Activated CD4-positive, alpha-beta T cell treated with anti-CD3 and anti-CD28 coated beads, Interleukin-2, amount 10 ng/mL, durations not matched to agents 7 days and 5 days (primary cell): ENCODE data around the gene PDZD2. TPM values are rescaled to one million over a fixed set of nuclear protein-coding genes. Genes with fewer than 3 reads are reported as not detected.

Experiments used
- CTCF ChIA-PET: fragments of 350-600 bp; sonication (Branson Sonifier 250); formaldehyde crosslinking; loops from one replicate; lab custom pipeline; 2021; ENCODE audit warnings: antibody characterized with exemption; lab: Charles Lee
- POLR2A ChIA-PET: fragments of 350-600 bp; sonication (Branson Sonifier 250); formaldehyde crosslinking; loops from one replicate; lab custom pipeline; 2021; ENCODE audit warnings: antibody characterized with exemption; lab: Charles Lee
- DNase-seq: peaks from one replicate; pipeline ENCODE4 v3.0.0-alpha.2; 2020
- H3K27ac Mint-ChIP-seq: one replicate; pipeline ENCODE4 v1.8.0; 2021; ENCODE audit warnings: mild to moderate bottlenecking, moderate library complexity, mixed read lengths
- H3K27me3 Mint-ChIP-seq: one replicate; pipeline ENCODE4 v1.8.0; 2021; ENCODE audit warnings: mixed read lengths
- H3K36me3 Mint-ChIP-seq: one replicate; pipeline ENCODE4 v1.8.0; 2021; ENCODE audit warnings: low read depth, mixed read lengths
- H3K4me1 Mint-ChIP-seq: one replicate; pipeline ENCODE4 v1.8.0; 2021; ENCODE audit warnings: mixed read lengths
- H3K4me3 Mint-ChIP-seq: one replicate; pipeline ENCODE4 v1.8.0; 2021; ENCODE audit warnings: mild to moderate bottlenecking, moderate library complexity, mixed read lengths
- H3K9me3 Mint-ChIP-seq: one replicate; pipeline ENCODE4 v1.8.0; 2021; ENCODE audit warnings: mixed read lengths
- total RNA-seq, 2 experiments: library from RNA; stranded (reverse); gene quantifications; one replicate each; pipeline ENCODE4 v1.2.3, GENCODE V29; 2021

Gene PDZD2
- total RNA-seq, 2 experiments from 2014 or later: not detected

GRCh38 chr5:31898036-31898632 is 259.2 kb downstream of the PDZD2 start:
- no peaks in the 10 kb centered on the region for H3K9me3 Mint-ChIP-seq
- ChIA-PET CTCF (interaction anchor here (0.6 to 1.1 kb wide), 2 partner anchors 14 to 90 kb away, joined by 3 read pairs; no protein-coding TSS in a partner anchor), POLR2A (no interaction called here)
- no peaks in the 10 kb centered on the region for H3K36me3 Mint-ChIP-seq
- no peak overlapping the region for H3K4me3 Mint-ChIP-seq
- no peak for DNase-seq
- no peak overlapping the region for H3K27ac Mint-ChIP-seq
- no peaks in the 10 kb centered on the region for H3K27me3 Mint-ChIP-seq
- no peaks in the 10 kb centered on the region for H3K4me1 Mint-ChIP-seq

- no peaks in the 10 kb centered on the region for H3K27me3 Mint-ChIP-seq
- H3K4me1 Mint-ChIP-seq: no peaks in the 10 kb centered on the region
- POLR2A ChIA-PET: no interaction called here
- peaks cover 3% of the 10 kb centered on the region for H3K9me3 Mint-ChIP-seq
- DNase-seq: no peak
- CTCF ChIA-PET: no interaction called here
- H3K36me3 Mint-ChIP-seq: no peaks in the 10 kb centered on the region
- H3K27ac Mint-ChIP-seq: no peak overlapping the region
- no peak overlapping the region for H3K4me3 Mint-ChIP-seq
Measured at GRCh38 chr5:31900296-31900865, 261.4 kb downstream of the PDZD2 start.

GRCh38 chr5:31901807-31902530 is 263.0 kb downstream of the PDZD2 start:
- Mint-ChIP-seq H3K27me3 (no peaks in the 10 kb centered on the region), H3K9me3 (peaks cover 3% of the 10 kb centered on the region), H3K4me3 (no peak overlapping the region), H3K36me3 (no peaks in the 10 kb centered on the region), H3K27ac (no peak overlapping the region), H3K4me1 (no peaks in the 10 kb centered on the region)
- ChIA-PET POLR2A (no interaction called here), CTCF (no interaction called here)
- DNase-seq: no peak

GRCh38 chr5:31908396-31908795 is 269.5 kb downstream of the PDZD2 start:
- no peak for DNase-seq
- Mint-ChIP-seq H3K9me3 (peaks cover 5% of the 10 kb centered on the region), H3K36me3 (no peaks in the 10 kb centered on the region), H3K4me1 (no peaks in the 10 kb centered on the region), H3K27ac (no peak overlapping the region), H3K4me3 (no peak overlapping the region), H3K27me3 (no peaks in the 10 kb centered on the region)
- CTCF ChIA-PET: no interaction called here
- POLR2A ChIA-PET: no interaction called here

- POLR2A ChIA-PET: no interaction called here
- CTCF ChIA-PET: no interaction called here
- Mint-ChIP-seq H3K27ac (no peak overlapping the region), H3K4me3 (no peak overlapping the region), H3K27me3 (no peaks in the 10 kb centered on the region), H3K36me3 (no peaks in the 10 kb centered on the region), H3K4me1 (no peaks in the 10 kb centered on the region), H3K9me3 (peaks cover 5% of the 10 kb centered on the region)
- no peak for DNase-seq
Measured at GRCh38 chr5:31909073-31909472, 270.1 kb downstream of the PDZD2 start.

GRCh38 chr5:31911291-31912265 is 272.6 kb downstream of the PDZD2 start:
- POLR2A ChIA-PET: no interaction called here
- DNase-seq: no peak
- Mint-ChIP-seq H3K4me1 (no peaks in the 10 kb centered on the region), H3K9me3 (peaks cover 2% of the 10 kb centered on the region), H3K4me3 (no peak overlapping the region), H3K36me3 (no peaks in the 10 kb centered on the region), H3K27me3 (no peaks in the 10 kb centered on the region), H3K27ac (no peak overlapping the region)
- CTCF ChIA-PET: interaction anchor here (1.1 kb wide), 1 partner anchor 13 kb away, joined by 3 read pairs; no protein-coding TSS in a partner anchor

GRCh38 chr5:31913808-31914207 is 274.9 kb downstream of the PDZD2 start:
- Mint-ChIP-seq H3K27ac (no peak overlapping the region), H3K4me1 (no peaks in the 10 kb centered on the region), H3K9me3 (peaks cover 2% of the 10 kb centered on the region), H3K36me3 (no peaks in the 10 kb centered on the region), H3K4me3 (no peak overlapping the region), H3K27me3 (no peaks in the 10 kb centered on the region)
- DNase-seq: no peak
- CTCF ChIA-PET: no interaction called here
- POLR2A ChIA-PET: no interaction called here

- no peaks in the 10 kb centered on the region for H3K27me3 Mint-ChIP-seq
- no peaks in the 10 kb centered on the region for H3K9me3 Mint-ChIP-seq
- DNase-seq: no peak
- POLR2A ChIA-PET: no interaction called here
- no peaks in the 10 kb centered on the region for H3K36me3 Mint-ChIP-seq
- CTCF ChIA-PET: no interaction called here
- H3K4me3 Mint-ChIP-seq: no peak overlapping the region
- H3K4me1 Mint-ChIP-seq: no peaks in the 10 kb centered on the region
- H3K27ac Mint-ChIP-seq: no peak overlapping the region
Measured at GRCh38 chr5:31916327-31916726, 277.4 kb downstream of the PDZD2 start.

GRCh38 chr5:31918739-31919138 is 279.8 kb downstream of the PDZD2 start:
- ChIA-PET CTCF (no interaction called here), POLR2A (no interaction called here)
- Mint-ChIP-seq H3K27ac (no peak overlapping the region), H3K4me3 (no peak overlapping the region), H3K36me3 (no peaks in the 10 kb centered on the region), H3K27me3 (no peaks in the 10 kb centered on the region), H3K9me3 (no peaks in the 10 kb centered on the region), H3K4me1 (no peaks in the 10 kb centered on the region)
- no peak for DNase-seq

GRCh38 chr5:31921852-31922305 is 282.9 kb downstream of the PDZD2 start:
- no peaks in the 10 kb centered on the region for H3K9me3 Mint-ChIP-seq
- H3K27me3 Mint-ChIP-seq: no peaks in the 10 kb centered on the region
- no peak overlapping the region for H3K4me3 Mint-ChIP-seq
- POLR2A ChIA-PET: no interaction called here
- DNase-seq: no peak
- no peaks in the 10 kb centered on the region for H3K36me3 Mint-ChIP-seq
- H3K4me1 Mint-ChIP-seq: no peaks in the 10 kb centered on the region
- H3K27ac Mint-ChIP-seq: no peak overlapping the region
- CTCF ChIA-PET: no interaction called here

- no peak overlapping the region for H3K27ac Mint-ChIP-seq
- no peaks in the 10 kb centered on the region for H3K4me1 Mint-ChIP-seq
- no peaks in the 10 kb centered on the region for H3K27me3 Mint-ChIP-seq
- ChIA-PET POLR2A (no interaction called here), CTCF (no interaction called here)
- no peaks in the 10 kb centered on the region for H3K36me3 Mint-ChIP-seq
- DNase-seq: no peak
- H3K4me3 Mint-ChIP-seq: no peak overlapping the region
- H3K9me3 Mint-ChIP-seq: no peaks in the 10 kb centered on the region
Measured at GRCh38 chr5:31924005-31924404, 285.1 kb downstream of the PDZD2 start.

- ChIA-PET CTCF (no interaction called here), POLR2A (interaction anchor here (0.5 kb wide), 1 partner anchor 602 kb away, joined by 5 read pairs; no protein-coding TSS in a partner anchor)
- DNase-seq: no peak
- H3K27me3 Mint-ChIP-seq: no peaks in the 10 kb centered on the region
- no peak overlapping the region for H3K27ac Mint-ChIP-seq
- no peaks in the 10 kb centered on the region for H3K4me1 Mint-ChIP-seq
- H3K4me3 Mint-ChIP-seq: no peak overlapping the region
- H3K36me3 Mint-ChIP-seq: no peaks in the 10 kb centered on the region
- no peaks in the 10 kb centered on the region for H3K9me3 Mint-ChIP-seq
Measured at GRCh38 chr5:31931874-31932273, 292.9 kb downstream of the PDZD2 start.
